Aorta (tissue), 5 donors: ENCODE data around the gene HLTF. TPM values are rescaled to one million over a fixed set of nuclear protein-coding genes. Genes with fewer than 3 reads are reported as not detected.
A peak's percentile ranks its signal among the peaks of the same experiment; 100 is the strongest.

Source experiments
- ATAC-seq: fragments of 200-7000 bp; cut with Tn5 transposase; one replicate; pipeline ENCODE4 v1.9.1; 2022; ENCODE audit warnings: moderate library complexity; ENCODE audit not compliant: low FRiP score
- DNase-seq, 2 donors: peaks; one replicate each; pipeline ENCODE4 v3.0.0-alpha.2; 2020
- H3K27ac ChIP-seq, 2 donors: one replicate each; pipeline ENCODE4 v1.5.1; 2013; ENCODE audit warnings: low read length in 2 of 2, mild to moderate bottlenecking in 2 of 2, moderate library complexity in 2 of 2, control low read depth in 1 of 2, inconsistent platforms in 1 of 2, low read depth in 1 of 2
- H3K27me3 ChIP-seq, 2 donors: one replicate each; pipeline ENCODE4 v1.6.1; 2013; ENCODE audit warnings: control low read depth in 1 of 2, low read length in 1 of 2, mild to moderate bottlenecking in 1 of 2, moderate library complexity in 1 of 2; ENCODE audit not compliant: insufficient read depth in 2 of 2, control insufficient read depth in 1 of 2
- H3K36me3 ChIP-seq, 2 donors: one replicate each; pipeline ENCODE4 v1.6.1; 2013; ENCODE audit warnings: control low read depth in 1 of 2, low read length in 1 of 2, mild to moderate bottlenecking in 1 of 2; ENCODE audit not compliant: insufficient read depth in 2 of 2, control insufficient read depth in 1 of 2
- H3K4me1 ChIP-seq, 2 donors: one replicate each; pipeline ENCODE4 v1.6.1; 2013; ENCODE audit warnings: low read length in 2 of 2, control low read depth in 1 of 2, mild to moderate bottlenecking in 1 of 2, moderate library complexity in 1 of 2; ENCODE audit not compliant: insufficient read depth in 2 of 2, control insufficient read depth in 1 of 2
- H3K4me3 ChIP-seq, 2 donors: one replicate each; pipeline ENCODE4 v1.5.1; 2013; ENCODE audit warnings: low read length in 2 of 2, control low read depth in 1 of 2, mild to moderate bottlenecking in 1 of 2
- H3K9me3 ChIP-seq: one replicate; pipeline ENCODE4 v1.6.1; 2013; ENCODE audit warnings: mild to moderate bottlenecking, low read length; ENCODE audit not compliant: control insufficient read depth
- WGBS, 2 donors: extraction: QIAGEN DNeasy Blood & Tissue Kit; methylation state at CpG; one replicate each; pipeline ENCODE4 v1.1.7; 2013; 5-methylcytosine and 5-hydroxymethylcytosine counted together
- intact Hi-C, 2 donors: fragments of 100-400 bp; cut with DNase I; formaldehyde crosslinking; loops; one replicate each; pipeline versions ENCODE4 v1.14.2 to v1.15.0; 2022
- polyA plus RNA-seq, 2 donors: library from polyadenylated mRNA; stranded (reverse); fragments of 200-250 nt; gene quantifications; one replicate each; pipeline ENCODE4 v1.2.3, GENCODE V29; 2013
- total RNA-seq, 2 donors: library from RNA; stranded (reverse); fragmentation: NEBNext Ultra II Directional; extraction: Animal tissue kit (Norgen Biotek cat#: 25700); gene quantifications; one replicate each; pipeline ENCODE4 v1.2.1, GENCODE V29; 2021
- donor health status: healthy with polysubstance abuse.
- donor health status: Bipolar disorder and iron deficiency.
- donor health status: DM: no; HTN: no; CAD: no.
- donor health status: DM: no; HTN: no; CAD: no.
- donor health status: DM: yes; HTN: yes; CAD: no.

Gene HLTF
- total and polyA plus RNA-seq, 4 donors: 4.4 to 30.1 (median 19.9) TPM

DNA sequence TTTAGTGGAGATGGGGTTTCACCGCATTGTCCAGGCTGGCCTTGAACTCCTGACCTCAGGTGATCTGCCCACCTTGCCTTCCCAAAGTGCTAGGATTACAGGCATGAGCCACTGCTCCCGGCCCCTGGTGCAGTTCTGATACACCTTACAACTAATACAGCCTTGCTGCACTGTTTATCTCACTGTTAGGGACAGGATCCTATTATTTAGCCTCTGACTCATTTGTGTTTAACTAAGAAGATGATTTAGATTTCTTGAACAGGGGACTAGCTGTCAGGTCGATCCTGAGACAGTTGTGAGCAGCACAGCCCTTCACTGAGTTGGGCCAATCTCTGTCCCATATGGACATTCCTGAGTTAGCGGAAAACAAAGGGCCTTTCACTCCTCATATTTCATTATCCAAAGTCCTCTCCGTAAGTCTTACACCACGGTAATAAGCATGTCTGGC is 75.8 kb downstream of the HLTF start:
- no peaks in the 10 kb centered on the region for H3K4me1 ChIP-seq
- no peaks in the 10 kb centered on the region for H3K27me3 ChIP-seq
- ATAC-seq: no peak
- no peak overlapping the region for H3K4me3 ChIP-seq
- DNase-seq: no peak
- 51 to 53% methylated on average over 6 of the region's 6 CpGs for WGBS, 2 donors
- peaks cover 2 to 5% of the 10 kb centered on the region in 2 donors for H3K36me3 ChIP-seq
- intact Hi-C loops: loop anchor here in 1 of 2 donors (10.0 kb wide), 1 partner anchor 56 kb away; no protein-coding TSS in a partner anchor
- H3K27ac ChIP-seq: peak overlapping the region; percentile 30 to 36
- no peaks in the 10 kb centered on the region for H3K9me3 ChIP-seq

DNA sequence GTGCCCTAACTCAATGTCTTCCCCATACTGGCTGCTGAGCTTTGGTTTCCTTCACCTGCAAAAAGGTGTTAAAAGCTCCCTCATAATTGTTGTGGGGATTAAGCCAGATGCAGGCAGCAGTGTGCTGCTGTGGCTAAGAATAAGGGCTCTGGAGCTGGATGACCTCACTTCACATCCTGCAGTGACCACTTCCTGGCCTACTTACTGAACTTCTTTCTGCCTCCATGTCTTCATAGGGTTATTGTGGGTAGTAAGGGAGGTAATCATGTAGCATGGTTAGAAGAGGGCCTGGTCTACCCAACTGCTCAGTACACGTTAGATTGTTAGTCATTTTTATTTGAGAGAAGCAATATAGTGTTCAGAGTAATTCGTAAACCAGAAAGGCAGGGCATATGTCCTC is 76.6 kb downstream of the HLTF start:
- Histone ChIP-seq H3K4me1 (no peaks in the 10 kb centered on the region), H3K4me3 (no peak overlapping the region), H3K27ac (peak overlapping the region in 1 of 2 donors; percentile 30), H3K36me3 (peaks cover 2 to 5% of the 10 kb centered on the region in 2 donors), H3K9me3 (no peaks in the 10 kb centered on the region), H3K27me3 (no peaks in the 10 kb centered on the region)
- ATAC-seq (no peak), DNase-seq (no peak)
- intact Hi-C loops: loop anchor here in 1 of 2 donors (10.0 kb wide), 1 partner anchor 55 kb away; no protein-coding TSS in a partner anchor
- 85 to 93% methylated on average over 2 of the region's 2 CpGs for WGBS, 2 donors

DNA sequence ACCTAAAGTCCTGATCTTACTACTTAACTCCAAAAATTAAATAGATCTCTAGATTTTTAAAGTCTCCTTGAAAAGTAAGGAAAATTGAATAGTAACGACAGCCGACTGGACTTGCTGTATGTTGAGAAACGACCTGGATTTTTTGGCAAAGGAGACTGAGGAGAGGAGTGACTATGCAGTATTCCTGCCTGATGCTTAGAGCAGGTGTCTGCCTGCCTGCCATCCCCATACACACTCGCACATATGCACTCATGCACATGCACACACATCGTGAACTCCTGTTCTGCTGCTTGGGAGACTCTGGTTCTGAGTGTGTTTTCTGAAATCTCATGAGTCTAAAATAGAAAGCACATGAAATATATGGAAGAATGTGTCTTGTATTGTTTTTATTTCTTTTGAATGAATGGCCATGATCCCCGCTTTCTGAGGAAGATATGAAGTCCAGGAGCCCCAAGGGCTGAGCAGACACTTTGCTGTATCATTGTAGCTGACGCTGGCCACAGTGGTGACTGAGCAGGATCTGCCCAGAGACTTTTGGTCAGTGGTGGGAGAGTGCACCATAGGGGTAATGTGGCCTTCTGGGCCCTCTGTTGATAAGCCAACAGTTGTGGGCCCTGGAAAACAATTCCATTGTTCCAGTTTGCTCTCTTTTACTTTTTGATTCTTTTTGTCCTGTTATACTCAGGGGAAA is 78.6 kb downstream of the HLTF start:
- Histone ChIP-seq H3K4me1 (peaks cover 3% of the 10 kb centered on the region in 2 donors), H3K27me3 (no peaks in the 10 kb centered on the region), H3K9me3 (no peaks in the 10 kb centered on the region), H3K27ac (no peak overlapping the region), H3K4me3 (no peak overlapping the region), H3K36me3 (peaks cover 5 to 7% of the 10 kb centered on the region in 2 donors)
- intact Hi-C loops: no loop called here
- DNase-seq (no peak), ATAC-seq (no peak)
- 85 to 87% methylated on average over 7 of the region's 7 CpGs for WGBS, 2 donors

DNA sequence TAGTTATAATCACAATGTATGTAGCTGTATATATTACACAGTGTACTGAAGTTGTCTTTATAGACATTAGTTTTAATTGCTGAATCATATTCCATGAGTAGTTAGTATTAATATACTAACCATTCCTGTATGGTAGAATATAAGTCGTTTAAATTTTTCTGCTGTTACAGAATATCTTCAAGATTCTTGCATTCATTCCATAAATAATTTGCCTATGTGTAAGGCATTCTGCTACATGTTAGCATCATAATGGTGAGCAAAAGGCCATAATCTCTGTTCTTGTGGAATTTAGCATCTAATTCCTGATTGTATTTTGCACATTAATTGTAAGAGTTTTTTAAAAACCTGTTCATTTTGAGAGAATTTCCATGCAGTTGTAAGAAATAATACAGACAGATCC is 80.9 kb downstream of the HLTF start:
- intact Hi-C loops: no loop called here
- H3K27me3 ChIP-seq: no peaks in the 10 kb centered on the region
- H3K36me3 ChIP-seq: peaks cover 5 to 7% of the 10 kb centered on the region in 2 donors
- no peaks in the 10 kb centered on the region for H3K9me3 ChIP-seq
- 14 to 19% methylated on average over 1 of the region's 1 CpG for WGBS, 2 donors
- DNase-seq: no peak
- peaks cover 3% of the 10 kb centered on the region in 2 donors for H3K4me1 ChIP-seq
- H3K27ac ChIP-seq: no peak overlapping the region
- H3K4me3 ChIP-seq: no peak overlapping the region
- no peak for ATAC-seq

DNA sequence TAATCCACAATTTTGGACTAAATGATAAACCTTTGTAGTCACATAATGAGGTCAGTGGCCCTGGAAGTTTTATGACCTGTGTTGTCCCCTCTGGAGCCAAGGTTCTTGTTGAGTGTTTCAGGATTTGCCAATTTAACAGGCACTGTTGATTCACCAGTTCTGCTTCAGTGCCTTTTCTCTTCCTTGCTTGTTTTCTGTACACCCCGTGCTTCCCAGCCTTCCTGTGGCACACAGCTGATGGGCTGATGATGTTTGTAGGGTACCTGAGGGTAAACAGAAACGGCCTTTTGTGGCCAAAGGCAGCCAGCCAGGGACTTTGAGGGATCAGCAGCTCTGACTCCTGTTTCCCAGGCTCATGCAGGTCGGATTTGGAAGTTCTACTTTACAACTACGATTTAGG is 81.7 kb downstream of the HLTF start:
- peaks cover 4 to 9% of the 10 kb centered on the region in 2 donors for H3K36me3 ChIP-seq
- no peaks in the 10 kb centered on the region for H3K9me3 ChIP-seq
- intact Hi-C loops: no loop called here
- no peak for ATAC-seq
- H3K27ac ChIP-seq: peak overlapping the region in 1 of 2 donors; percentile 94
- H3K4me1 ChIP-seq: peaks cover 3% of the 10 kb centered on the region in 2 donors
- no peak for DNase-seq
- no peak overlapping the region for H3K4me3 ChIP-seq
- 11 to 16% methylated on average over 4 of the region's 4 CpGs for WGBS, 2 donors
- no peaks in the 10 kb centered on the region for H3K27me3 ChIP-seq

DNA sequence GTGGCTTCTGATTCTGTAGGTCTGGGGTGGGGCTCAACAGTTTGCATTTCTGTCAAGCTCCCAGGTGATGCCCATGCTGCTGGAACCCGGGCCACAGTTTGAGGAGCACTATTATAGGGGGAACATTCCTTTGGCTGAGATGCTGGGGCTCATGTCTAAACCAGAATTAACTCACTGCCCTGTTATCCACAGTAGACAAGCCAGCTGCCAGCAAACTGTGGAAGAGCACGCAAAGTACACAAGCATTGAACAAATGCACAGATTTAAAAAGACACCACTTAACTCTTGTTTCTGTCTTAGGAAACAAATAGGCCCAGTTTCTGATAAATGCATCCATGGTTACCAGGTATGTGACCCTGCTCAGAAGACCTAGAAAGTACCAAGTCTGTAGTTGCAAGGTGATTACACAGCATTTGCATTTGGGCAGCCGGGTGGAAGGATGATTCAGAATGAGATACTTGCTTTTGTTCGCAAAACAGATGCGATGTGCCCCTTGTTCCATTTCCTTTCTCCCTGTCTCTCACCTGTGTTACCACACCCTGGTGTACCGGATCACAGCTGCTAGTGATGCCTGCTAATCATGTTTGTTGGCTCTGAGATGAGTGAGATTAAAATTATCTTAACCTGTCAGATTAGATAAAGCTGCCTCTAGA is 82.6 kb downstream of the HLTF start:
- peak overlapping the region in 1 of 2 donors; percentile 36 for H3K27ac ChIP-seq
- H3K4me1 ChIP-seq: peaks cover 3% of the 10 kb centered on the region in 2 donors
- H3K4me3 ChIP-seq: no peak overlapping the region
- WGBS, 2 donors: 82 to 83% methylated on average over 6 of the region's 6 CpGs
- DNase-seq (no peak), ATAC-seq (no peak)
- no peaks in the 10 kb centered on the region for H3K9me3 ChIP-seq
- intact Hi-C loops: no loop called here
- peaks cover 0 to 7% of the 10 kb centered on the region in 2 donors for H3K36me3 ChIP-seq
- no peaks in the 10 kb centered on the region for H3K27me3 ChIP-seq

DNA sequence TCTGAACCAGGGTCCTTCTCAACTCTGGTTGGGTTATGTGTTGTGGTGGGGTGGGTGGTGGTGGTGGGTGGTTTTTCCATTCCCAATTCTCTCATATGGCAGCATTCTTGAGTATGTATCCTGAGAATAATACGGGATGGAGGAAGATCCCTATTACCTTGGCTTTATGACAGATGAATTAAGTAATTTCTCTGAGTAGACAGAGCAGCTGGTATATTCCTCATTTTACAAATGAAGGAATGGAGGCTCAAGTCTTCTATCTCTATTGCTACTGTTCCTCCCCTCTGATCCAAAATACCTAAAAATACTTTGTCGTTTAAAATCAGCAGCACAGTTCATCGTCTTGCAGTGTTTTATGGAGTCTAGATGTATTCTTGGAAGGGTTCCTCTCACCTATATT is 84.6 kb downstream of the HLTF start:
- intact Hi-C loops: no loop called here
- Histone ChIP-seq H3K27ac (no peak overlapping the region), H3K27me3 (no peaks in the 10 kb centered on the region), H3K36me3 (peaks cover 0 to 7% of the 10 kb centered on the region in 2 donors), H3K4me3 (no peak overlapping the region), H3K9me3 (no peaks in the 10 kb centered on the region), H3K4me1 (peaks cover 3% of the 10 kb centered on the region in 2 donors)
- WGBS, 2 donors: 80 to 84% methylated on average over 3 of the region's 3 CpGs
- DNase-seq (no peak), ATAC-seq (no peak)

DNA sequence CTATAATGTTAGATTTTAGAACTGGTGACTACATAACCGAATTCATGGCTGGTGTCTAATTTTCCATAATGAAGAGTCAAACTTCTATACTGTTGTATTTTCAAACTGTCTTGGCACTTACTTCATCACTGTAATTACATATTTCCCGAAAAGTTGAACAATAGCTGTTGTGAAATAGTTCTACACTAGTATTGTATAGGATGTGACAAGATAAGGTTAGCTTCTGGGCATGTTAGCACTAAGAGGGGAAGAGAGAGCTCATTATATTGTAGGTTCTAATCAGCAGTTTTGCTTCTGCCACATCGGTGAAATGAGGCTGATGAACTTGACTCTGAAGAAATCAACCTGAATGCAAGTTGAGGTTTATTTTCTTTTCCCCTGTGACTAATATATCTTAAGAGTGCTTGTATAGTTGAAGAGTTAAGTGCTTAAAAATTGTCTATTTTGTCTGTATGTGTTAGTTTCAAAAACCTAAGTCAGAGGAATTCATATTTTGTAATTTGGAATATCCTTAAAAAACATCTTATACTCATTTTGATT is 86.1 kb downstream of the HLTF start:
- WGBS, 2 donors: 83 to 84% methylated on average over 3 of the region's 3 CpGs
- H3K27ac ChIP-seq: no peak overlapping the region
- no peak for ATAC-seq
- H3K9me3 ChIP-seq: no peaks in the 10 kb centered on the region
- no peak overlapping the region for H3K4me3 ChIP-seq
- DNase-seq: no peak
- H3K36me3 ChIP-seq: peaks cover 3 to 7% of the 10 kb centered on the region in 2 donors
- peaks cover 3% of the 10 kb centered on the region in 2 donors for H3K4me1 ChIP-seq
- no peaks in the 10 kb centered on the region for H3K27me3 ChIP-seq
- intact Hi-C loops: no loop called here
